Fibroblast of pulmonary artery (primary cell): ENCODE results near the gene PDE4D.
A peak's percentile ranks its signal among the peaks of the same experiment; 100 is the strongest.

Experiments
- DNase-seq: peaks from one replicate; pipeline ENCODE4 v3.0.0-alpha.2; 2010; ENCODE audit warnings: low read depth
- H3K4me3 ChIP-seq: replicated peaks from 2 replicates; pipeline ENCODE4 v1.5.1; 2011; ENCODE audit warnings: low read depth, mild to moderate bottlenecking, control low read depth, low read length, moderate library complexity
- TF ChIP-seq, protein P1 (sequence below): IDR thresholded peaks from 2 replicates; pipeline ENCODE4 v1.5.1; 2011; ENCODE audit warnings: mild to moderate bottlenecking, control low read depth, low read length, inconsistent platforms; ENCODE audit errors: missing control alignments

The PDE4D gene

DNA sequence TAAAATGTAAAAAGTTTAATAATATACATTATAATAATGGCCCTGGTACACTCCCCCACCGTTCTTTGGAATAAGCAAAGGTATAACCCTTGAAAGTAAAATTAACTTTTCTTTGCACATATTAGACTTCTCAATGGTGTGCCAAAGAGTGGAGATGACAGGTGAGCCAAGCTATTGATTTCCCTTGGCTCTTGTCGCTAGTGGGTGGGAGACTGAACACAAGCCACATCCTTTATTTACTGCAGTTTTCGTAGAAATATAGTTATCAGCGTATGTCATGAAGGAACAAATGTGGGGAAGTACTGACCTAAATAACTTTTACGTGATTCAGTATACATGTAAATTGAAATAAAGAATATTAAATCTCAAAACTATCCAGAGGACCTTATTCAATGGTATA lies 761.4 kb downstream of the PDE4D start:
- no peak overlapping the region for H3K4me3 ChIP-seq
- no peak for DNase-seq
- TF ChIP-seq, protein P1, sequence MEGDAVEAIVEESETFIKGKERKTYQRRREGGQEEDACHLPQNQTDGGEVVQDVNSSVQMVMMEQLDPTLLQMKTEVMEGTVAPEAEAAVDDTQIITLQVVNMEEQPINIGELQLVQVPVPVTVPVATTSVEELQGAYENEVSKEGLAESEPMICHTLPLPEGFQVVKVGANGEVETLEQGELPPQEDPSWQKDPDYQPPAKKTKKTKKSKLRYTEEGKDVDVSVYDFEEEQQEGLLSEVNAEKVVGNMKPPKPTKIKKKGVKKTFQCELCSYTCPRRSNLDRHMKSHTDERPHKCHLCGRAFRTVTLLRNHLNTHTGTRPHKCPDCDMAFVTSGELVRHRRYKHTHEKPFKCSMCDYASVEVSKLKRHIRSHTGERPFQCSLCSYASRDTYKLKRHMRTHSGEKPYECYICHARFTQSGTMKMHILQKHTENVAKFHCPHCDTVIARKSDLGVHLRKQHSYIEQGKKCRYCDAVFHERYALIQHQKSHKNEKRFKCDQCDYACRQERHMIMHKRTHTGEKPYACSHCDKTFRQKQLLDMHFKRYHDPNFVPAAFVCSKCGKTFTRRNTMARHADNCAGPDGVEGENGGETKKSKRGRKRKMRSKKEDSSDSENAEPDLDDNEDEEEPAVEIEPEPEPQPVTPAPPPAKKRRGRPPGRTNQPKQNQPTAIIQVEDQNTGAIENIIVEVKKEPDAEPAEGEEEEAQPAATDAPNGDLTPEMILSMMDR: no peak

DNA sequence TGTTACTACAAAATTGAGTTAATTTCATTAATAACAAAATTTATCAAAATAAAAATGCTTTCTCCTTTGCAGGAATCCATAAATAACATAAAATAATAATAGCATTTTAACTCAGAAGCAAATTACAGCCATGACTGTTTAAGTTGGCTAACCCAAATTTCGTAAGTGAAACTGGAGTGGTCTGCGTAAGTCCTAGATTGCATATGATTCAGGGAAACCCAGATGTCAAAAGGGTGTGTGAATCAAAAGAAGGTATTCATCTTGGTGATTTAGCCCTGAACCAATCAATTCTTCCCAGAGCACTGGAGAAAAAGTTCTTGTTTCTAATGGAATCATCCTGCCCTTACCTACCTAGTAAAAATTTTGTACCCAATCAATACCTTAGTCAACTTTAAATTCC lies 763.1 kb downstream of the PDE4D start:
- TF ChIP-seq, protein P1: no peak
- no peak overlapping the region for H3K4me3 ChIP-seq
- peak; percentile 25 for DNase-seq

DNA sequence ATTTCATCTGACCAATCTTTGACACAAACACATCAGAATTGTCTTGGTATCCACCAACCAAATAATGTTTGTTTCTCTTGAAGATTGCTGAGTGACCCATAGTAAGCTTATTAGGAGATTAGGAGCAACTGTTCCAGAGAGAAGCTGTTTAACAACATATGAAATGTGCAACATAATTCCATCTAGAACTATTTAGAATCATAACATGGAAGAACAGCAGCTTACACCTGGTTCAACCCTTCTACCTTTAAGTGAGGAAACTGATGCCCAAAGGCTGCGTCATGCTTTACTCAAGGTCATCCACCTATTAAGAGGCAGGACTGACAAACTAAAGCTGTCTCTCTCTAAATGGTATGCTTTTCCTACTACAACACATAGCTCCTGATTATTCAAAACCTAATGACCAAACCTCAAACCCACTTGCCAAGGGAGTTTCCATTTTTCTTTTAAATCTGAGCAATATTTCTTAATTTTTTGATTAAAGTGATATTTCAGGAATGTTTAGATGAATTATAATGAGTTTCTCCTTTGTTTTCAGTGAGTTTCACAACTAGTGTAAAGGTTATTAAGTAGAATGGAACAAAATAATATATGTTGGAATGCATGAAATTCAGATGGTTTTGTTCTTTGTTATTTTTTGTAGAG lies 764.8 kb downstream of the PDE4D start:
- TF ChIP-seq, protein P1: no peak
- H3K4me3 ChIP-seq: no peak overlapping the region
- DNase-seq: peak; percentile 16

DNA sequence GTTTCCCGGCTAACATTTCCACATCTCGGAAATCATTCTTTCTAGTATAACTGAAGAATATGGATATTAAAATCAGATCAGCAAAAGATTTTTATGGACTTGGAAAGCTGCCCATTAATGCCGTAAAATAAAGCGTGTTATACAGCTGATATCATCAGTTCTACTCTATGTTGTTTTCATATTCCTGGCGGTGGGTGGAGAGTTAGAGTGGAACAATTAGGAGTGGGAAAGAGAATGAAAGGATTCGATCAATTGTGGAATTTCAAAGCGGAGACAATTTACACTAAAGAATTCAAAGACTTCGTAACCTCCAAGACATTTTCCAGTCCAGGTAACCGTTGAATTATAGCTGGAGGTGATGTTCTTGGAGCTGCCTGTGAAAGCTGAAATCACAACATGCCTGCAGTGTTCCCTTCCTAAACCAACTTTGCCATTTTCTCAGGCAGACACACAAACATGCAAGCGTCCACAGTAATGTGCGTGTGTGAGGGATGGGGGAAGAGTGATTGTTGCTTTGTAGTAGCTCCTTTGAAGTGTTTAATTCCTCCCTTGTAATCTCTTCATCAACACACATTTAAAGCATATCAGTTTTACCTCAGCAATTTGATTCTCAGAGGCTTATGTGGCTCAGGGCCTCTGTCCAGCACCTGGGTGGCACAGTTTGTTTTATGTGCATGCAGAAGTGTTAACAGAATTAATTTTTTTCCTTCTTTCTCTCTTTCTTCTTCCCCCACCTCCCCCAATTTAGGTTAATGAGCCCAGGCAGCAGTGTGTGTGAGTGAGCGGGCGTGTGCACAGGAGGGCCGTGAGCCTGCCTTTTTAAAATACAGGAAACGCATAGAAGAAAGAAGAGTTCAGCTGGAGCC lies 766.6 kb downstream of the PDE4D start:
- DNase-seq: peak; percentile 59
- TF ChIP-seq, protein P1: no peak
- H3K4me3 ChIP-seq: peak overlapping the region; percentile 50

DNA sequence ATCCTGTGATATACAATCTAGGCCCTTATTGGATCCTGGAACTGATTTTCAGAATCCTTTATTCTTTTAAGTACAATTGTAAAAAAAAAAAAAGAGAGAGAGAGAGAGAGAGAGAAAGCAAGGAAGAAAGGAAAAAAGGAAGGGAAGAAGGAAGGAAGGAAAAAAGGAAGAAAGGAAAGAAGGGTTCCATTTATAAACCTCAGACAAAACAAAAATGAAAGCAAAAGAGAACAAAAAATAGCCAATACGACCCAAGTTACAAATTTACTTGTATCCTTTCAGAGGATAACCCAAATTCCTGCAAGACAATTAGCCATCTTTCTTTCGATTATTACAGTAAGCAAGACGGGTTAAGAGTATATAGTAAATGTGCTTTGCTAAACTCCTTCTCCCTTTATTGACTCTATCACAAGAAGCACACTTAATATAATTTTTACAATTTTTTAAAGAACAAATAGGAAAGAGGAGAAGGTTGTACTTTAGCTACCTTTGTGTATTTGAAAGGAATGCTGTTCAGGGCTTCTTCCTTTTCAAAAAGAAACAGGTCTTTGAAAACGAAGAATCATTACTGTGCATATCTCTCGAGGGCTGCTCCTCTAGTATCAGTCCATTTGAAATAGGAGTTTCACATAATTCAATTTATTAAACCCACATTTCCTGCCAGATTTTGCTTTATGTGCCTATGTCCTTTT lies 767.4 kb downstream of the PDE4D start:
- TF ChIP-seq, protein P1: no peak
- no peak for DNase-seq
- no peak overlapping the region for H3K4me3 ChIP-seq

DNA sequence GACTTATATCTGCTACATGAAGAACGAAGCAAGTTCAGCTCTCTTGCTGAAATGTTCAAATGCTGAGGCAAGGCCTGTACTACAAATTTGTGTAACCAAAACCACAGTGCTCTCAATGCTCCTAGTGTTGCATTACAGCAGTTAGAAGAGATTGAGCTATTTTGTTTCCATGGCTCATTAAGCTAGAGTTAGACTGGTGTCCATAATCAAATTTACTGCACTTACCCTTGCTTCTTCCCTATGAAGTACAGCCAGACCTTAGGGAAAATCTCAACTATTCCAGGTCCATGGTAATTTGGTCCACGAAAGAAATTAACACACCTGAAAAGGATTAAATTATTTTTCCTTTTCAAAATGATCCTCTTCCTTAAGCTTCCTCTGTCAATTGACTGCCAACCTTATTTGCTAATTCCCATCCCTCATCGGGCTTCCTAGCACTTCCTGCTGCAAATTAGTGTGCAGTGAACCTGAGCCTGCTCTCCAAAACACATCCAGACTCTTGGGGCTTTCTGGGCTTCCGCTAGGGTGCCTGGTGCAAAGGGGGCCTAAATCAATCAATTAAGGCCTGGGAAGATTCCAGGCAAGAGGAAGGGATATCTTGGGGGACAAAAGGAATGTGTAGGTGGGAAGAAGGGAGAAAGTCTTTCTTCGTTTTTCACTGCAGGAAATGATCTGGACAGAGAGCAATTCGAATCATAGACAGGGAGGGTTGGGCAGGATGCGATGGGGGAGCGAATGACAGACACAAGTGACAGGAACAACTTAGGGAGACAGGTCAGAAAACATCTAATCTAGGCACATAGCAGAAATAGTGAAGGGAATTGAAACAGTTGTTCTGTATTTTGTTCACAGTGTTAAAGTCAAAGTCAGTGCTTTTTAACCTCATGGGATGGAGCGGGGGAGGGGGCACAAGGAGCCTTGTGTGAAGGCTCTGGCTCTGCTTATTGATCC lies 768.2 kb downstream of the PDE4D start:
- peak; percentile 23 for DNase-seq
- no peak overlapping the region for H3K4me3 ChIP-seq
- TF ChIP-seq, protein P1: no peak
